Measurements from ENCODE around the gene SMIM24.

The SMIM24 gene

GRCh38 chr19:3497757-3498520 is 17.6 kb upstream of the SMIM24 start:
- no peak for DNase-seq (ENCODE audit: low read depth in 2 of 2)

DNA sequence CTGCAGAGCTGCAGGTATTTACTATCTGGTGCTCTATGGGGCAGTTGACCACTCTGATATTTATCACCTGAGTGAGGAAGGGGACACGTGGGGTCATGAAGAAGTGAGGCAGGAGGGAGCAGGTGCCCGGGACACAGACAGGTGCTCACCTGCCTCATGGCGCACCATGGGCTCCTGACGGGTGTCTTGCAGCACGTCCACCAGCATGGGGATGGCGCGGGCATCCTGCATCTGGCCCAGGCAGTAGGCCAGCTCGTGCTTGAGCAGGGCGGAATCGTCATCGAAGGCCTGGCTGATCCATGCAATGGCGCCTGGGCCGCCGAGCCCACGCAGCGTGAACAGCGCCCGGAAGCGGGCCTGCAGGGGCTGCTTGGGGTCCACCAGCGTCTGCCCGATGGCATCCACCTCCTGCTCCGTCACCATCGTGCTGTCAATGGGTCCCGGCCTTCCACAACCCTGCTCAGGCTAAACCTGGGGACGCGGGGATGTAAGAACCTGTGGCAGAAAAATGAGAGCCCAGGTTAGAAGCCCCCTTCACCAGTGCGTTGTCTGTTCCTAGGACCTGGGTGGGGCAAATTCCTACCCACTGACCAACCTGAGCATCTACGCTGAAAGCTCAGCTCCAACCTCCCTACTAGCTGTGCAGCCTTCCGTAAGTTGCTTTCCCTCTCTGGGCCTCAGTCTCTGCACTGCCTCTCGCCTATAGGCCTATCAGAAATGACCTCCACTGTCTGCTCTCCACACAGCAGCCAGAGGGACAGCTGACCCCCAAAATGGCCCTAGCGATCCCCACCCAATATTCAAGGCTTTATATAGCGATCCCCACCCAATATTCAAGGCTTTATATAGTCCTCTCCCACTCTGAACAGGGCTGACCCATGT is 16.3 kb upstream of the SMIM24 start:
- DNase-seq (ENCODE audit: low read depth in 2 of 2), result no peak

DNA sequence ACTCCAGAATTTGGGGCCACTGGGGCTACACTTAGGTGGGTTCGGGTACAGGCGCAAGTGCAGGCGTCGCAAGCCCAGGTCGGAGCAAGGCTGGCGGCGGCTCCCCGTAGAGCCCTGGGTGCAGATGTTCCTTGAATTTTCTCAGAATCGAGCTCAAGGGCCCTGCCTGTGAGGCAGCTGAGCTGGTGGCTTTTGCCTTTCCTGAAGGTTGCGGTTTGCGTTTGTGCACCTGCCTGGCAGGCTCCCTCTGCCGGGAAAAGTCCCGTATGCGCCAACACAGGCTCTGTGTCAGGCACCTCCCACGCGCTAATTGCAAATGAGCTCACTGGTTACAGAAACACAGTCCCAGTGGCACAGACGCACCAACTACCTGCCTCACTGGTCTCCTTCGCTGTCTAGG is 14.2 kb upstream of the SMIM24 start:
- DNase-seq (ENCODE audit: low read depth in 2 of 2), result no peak

GRCh38 chr19:3494051-3494450 is 13.7 kb upstream of the SMIM24 start:
- no peak for DNase-seq (ENCODE audit: low read depth in 2 of 2)

DNA sequence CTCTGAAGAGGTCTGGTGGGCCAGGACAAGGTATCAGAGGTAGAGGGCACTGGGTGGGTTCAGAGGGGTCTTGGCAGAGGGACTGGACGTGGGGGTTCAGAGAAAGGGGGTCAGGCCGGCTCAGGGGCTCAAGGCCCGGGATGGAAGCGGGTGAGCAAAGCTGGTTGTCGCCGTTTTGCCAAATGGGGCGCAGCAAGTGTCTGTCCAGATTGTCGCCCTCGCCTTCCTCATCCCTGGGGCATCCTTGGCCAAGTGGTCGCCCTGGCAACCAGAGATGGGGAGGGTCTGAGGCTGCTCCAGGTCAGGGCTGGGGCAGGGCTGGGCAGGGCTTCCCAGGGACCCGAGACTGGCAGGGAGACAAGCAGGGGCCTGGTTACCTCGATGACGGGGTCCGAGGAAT is 13.3 kb upstream of the SMIM24 start:
- DNase-seq (ENCODE audit: low read depth in 2 of 2), result no peak

DNA sequence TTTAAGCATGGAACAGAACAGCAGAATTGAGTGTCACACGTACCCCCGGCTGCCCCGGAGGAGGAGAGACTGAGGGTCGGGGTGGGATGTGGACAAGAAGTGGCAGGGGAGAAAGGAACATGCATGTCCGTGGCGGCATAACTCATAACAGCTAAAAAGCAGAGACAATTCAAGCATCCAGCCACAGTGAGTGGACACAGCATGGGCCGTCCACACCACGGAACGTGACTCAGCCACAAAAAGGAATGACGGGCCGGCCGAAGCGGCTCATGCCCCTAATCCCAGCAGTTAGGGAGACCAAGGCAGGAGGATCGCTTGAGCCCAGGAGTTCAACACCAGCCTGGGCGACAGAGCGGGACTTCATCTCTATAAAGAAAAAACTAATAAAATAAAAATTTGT is 12.6 kb upstream of the SMIM24 start:
- no peak for DNase-seq (ENCODE audit: low read depth in 2 of 2)

DNA sequence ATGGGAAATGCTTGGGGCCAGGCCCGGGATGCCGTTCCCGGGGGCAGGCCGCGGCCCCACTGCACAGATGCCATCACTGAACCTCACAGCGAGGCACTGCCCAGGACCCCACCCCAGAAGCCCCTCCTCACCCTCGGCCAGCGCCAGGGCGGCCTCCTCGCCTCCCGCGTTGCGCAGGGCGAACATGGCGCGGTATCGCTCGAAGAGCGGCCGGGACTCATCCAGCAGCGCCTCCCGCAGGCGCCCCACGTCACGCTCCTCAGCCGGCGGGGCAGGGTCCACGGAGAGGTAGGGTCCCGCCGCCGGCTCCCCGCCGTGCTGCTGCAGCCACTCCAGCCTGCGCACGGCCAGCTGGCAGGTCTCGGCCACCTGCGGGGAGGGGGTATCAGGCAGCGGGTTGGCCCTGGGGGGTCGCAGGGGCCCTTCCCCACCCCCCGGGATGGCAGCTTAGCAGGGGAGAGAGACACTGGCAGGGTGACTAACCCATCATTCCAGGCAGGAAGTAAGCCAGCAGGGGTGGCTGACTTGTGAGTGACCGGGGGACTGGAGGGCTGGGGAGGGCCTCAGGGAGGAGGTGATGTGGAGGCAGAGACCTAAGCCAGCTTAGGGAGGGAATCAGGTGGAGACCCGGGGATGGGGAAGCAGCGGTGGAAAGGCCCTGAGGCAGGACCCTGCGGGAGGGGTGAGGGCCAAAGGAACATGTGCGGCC is 12.0 kb upstream of the SMIM24 start:
- DNase-seq (ENCODE audit: low read depth in 2 of 2), result no peak

DNA sequence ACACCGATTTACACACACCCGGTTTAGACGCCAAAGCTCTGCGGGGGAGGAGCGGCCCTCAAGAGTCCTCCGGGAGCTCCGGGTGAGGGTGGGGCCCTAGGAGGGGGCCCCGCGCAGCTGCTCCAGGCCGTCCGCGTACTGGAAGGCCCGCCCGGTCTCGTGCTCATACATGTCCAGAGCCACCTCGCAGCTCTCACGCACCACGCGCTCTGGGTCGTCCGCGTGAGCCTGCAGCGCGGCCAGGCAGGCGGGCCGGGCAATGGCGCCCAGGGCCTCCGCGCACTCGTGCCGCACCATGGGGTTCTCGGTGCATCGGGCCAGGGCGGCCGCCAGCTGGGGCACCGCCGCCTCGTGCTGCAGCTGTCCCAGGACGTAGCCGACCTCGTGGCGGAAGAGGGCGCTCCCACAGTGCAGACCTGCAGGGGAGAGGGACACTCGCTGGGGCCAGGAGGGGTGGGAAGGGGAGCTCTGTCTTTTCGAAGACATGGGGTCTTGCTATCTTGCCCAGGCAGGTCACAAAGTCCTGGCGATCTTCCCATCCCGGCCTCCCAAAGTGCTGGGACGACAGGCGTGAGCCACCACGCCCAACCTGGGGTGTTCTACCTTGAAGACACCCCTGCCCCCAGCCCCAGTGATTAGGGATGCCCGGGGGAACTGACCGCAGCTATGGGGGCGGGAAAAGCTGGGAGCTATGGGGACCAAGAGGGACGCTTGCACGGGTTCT is 11.2 kb upstream of the SMIM24 start:
- no peak for DNase-seq (ENCODE audit: low read depth in 2 of 2)

- no peak for DNase-seq (ENCODE audit: low read depth in 2 of 2)
Measured at GRCh38 chr19:3483226-3483628, 2.9 kb upstream of the SMIM24 start, which contains the start of gene SMIM44. Gene SMIM44, minus strand, starts transcription at chr19:3483441. Its CDS starts 38 bp downstream, at chr19:3483403.

- no peak for DNase-seq (ENCODE audit: low read depth in 2 of 2)
Measured at GRCh38 chr19:3482507-3483225, 2.3 kb upstream of the SMIM24 start.

- DNase-seq (ENCODE audit: low read depth in 2 of 2), result no peak
Measured at GRCh38 chr19:3481241-3482090, 1.1 kb upstream of the SMIM24 start.

GRCh38 chr19:3479834-3480215 is 500 bp downstream of the SMIM24 start:
- no peak for DNase-seq (ENCODE audit: low read depth in 2 of 2)

- no peak for DNase-seq (ENCODE audit: low read depth in 2 of 2)
Measured at GRCh38 chr19:3479177-3479833, 1.0 kb downstream of the SMIM24 start.

GRCh38 chr19:3478409-3479176 is 1.7 kb downstream of the SMIM24 start:
- DNase-seq (ENCODE audit: low read depth in 2 of 2), result no peak

GRCh38 chr19:3477951-3478350 is 2.4 kb downstream of the SMIM24 start:
- DNase-seq (ENCODE audit: low read depth in 2 of 2), result no peak

GRCh38 chr19:3477506-3477905 is 2.8 kb downstream of the SMIM24 start:
- no peak for DNase-seq (ENCODE audit: low read depth in 2 of 2)

GRCh38 chr19:3476830-3477229 is 3.5 kb downstream of the SMIM24 start:
- no peak for DNase-seq (ENCODE audit: low read depth in 2 of 2)

DNA sequence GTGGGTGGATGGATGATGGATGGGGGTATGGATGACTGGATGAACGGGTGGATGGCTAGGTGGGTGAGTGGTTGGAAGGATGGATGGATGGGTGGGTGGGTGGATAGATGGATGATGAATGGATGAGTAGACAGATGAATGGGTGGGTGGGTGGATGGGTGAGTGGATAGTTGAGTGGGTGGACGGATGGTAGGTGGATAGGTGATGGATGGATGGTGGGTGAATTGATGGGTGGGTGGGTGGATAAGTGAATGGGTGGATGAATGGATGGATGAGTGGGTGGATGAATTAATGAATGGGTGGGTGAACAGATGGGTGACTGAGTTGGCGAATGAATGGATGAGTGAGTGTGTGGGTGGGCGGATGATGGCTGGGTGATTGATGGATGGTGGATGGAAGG is 4.9 kb downstream of the SMIM24 start:
- no peak for DNase-seq (ENCODE audit: low read depth in 2 of 2)

GRCh38 chr19:3474614-3475013 is 5.7 kb downstream of the SMIM24 start:
- no peak for DNase-seq (ENCODE audit: low read depth in 2 of 2)
